ENCODE measurements around the gene UACA.

Gene UACA

DNA sequence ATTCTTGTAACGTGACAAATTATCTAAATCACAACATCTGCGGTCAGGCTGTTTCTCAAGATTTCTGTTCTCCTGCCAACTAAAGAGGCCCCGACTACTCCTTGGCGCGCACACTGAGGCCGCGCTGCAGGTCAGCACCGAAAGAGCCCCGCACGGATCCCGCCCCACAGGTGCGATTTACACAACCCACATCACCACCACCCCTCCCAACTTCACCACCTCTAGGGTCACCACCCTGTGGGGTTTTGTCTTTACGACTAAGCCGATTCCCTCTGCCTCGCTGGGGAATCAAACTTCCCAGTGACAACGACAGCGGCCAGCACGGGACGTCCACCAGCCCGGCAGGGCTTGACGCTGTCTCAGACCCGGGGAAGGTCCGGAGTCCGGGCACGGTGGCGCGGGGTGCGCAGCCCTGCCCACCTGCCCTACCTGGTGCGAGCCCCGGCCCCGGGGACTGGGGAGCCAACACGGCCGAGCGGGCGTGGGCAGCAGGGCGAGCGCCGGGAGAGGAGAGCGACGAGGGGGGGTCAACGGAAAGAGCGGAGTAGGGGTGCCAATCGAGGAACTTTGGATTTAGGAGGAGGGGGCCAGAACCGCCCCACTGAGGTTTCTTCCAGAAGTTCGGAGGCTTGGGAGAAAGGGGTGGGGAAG lies 764 bp downstream of the UACA start:
- TF ChIP-seq GLIS3 (CRISPR knock-in tag; IDR thresholded peaks at IDR 0.05) (no peak), RARB (CRISPR knock-in tag; IDR thresholded peaks at IDR 0.05) (no peak), ZFP3 (CRISPR knock-in tag; IDR thresholded peaks at IDR 0.05) (no peak), TCF4 (CRISPR knock-in tag; IDR thresholded peaks at IDR 0.05; ENCODE audit: borderline replicate concordance) (no peak), ZNF565 (CRISPR knock-in tag; conservative IDR thresholded peaks at IDR 0.05; ENCODE audit: low read depth) (no peak), ZFP30 (CRISPR knock-in tag; IDR thresholded peaks at IDR 0.05) (no peak), ARNTL (CRISPR knock-in tag; IDR thresholded peaks at IDR 0.05; ENCODE audit: borderline replicate concordance, low read depth) (no peak), ESRRG (CRISPR knock-in tag; IDR thresholded peaks at IDR 0.05) (no peak), OSR1 (CRISPR knock-in tag; IDR thresholded peaks at IDR 0.05) (no peak), ZNF8 (CRISPR knock-in tag; IDR thresholded peaks at IDR 0.05) (no peak), ZNF70 (CRISPR knock-in tag; IDR thresholded peaks at IDR 0.05) (no peak), CSDC2 (CRISPR knock-in tag; IDR thresholded peaks at IDR 0.05) (no peak)
- TF ChIP-seq, protein P1, sequence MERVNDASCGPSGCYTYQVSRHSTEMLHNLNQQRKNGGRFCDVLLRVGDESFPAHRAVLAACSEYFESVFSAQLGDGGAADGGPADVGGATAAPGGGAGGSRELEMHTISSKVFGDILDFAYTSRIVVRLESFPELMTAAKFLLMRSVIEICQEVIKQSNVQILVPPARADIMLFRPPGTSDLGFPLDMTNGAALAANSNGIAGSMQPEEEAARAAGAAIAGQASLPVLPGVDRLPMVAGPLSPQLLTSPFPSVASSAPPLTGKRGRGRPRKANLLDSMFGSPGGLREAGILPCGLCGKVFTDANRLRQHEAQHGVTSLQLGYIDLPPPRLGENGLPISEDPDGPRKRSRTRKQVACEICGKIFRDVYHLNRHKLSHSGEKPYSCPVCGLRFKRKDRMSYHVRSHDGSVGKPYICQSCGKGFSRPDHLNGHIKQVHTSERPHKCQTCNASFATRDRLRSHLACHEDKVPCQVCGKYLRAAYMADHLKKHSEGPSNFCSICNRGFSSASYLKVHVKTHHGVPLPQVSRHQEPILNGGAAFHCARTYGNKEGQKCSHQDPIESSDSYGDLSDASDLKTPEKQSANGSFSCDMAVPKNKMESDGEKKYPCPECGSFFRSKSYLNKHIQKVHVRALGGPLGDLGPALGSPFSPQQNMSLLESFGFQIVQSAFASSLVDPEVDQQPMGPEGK (CRISPR knock-in tag; IDR thresholded peaks at IDR 0.05; ENCODE audit: borderline replicate concordance): no peak
- TF ChIP-seq, protein P2, sequence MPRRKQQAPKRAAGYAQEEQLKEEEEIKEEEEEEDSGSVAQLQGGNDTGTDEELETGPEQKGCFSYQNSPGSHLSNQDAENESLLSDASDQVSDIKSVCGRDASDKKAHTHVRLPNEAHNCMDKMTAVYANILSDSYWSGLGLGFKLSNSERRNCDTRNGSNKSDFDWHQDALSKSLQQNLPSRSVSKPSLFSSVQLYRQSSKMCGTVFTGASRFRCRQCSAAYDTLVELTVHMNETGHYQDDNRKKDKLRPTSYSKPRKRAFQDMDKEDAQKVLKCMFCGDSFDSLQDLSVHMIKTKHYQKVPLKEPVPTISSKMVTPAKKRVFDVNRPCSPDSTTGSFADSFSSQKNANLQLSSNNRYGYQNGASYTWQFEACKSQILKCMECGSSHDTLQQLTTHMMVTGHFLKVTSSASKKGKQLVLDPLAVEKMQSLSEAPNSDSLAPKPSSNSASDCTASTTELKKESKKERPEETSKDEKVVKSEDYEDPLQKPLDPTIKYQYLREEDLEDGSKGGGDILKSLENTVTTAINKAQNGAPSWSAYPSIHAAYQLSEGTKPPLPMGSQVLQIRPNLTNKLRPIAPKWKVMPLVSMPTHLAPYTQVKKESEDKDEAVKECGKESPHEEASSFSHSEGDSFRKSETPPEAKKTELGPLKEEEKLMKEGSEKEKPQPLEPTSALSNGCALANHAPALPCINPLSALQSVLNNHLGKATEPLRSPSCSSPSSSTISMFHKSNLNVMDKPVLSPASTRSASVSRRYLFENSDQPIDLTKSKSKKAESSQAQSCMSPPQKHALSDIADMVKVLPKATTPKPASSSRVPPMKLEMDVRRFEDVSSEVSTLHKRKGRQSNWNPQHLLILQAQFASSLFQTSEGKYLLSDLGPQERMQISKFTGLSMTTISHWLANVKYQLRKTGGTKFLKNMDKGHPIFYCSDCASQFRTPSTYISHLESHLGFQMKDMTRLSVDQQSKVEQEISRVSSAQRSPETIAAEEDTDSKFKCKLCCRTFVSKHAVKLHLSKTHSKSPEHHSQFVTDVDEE (CRISPR knock-in tag; IDR thresholded peaks at IDR 0.05): no peak
- TF ChIP-seq, protein P3, sequence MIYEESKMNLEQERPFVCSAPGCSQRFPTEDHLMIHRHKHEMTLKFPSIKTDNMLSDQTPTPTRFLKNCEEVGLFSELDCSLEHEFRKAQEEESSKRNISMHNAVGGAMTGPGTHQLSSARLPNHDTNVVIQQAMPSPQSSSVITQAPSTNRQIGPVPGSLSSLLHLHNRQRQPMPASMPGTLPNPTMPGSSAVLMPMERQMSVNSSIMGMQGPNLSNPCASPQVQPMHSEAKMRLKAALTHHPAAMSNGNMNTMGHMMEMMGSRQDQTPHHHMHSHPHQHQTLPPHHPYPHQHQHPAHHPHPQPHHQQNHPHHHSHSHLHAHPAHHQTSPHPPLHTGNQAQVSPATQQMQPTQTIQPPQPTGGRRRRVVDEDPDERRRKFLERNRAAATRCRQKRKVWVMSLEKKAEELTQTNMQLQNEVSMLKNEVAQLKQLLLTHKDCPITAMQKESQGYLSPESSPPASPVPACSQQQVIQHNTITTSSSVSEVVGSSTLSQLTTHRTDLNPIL (CRISPR knock-in tag; IDR thresholded peaks at IDR 0.05; ENCODE audit: low read depth): no peak
- TF ChIP-seq, protein P4, sequence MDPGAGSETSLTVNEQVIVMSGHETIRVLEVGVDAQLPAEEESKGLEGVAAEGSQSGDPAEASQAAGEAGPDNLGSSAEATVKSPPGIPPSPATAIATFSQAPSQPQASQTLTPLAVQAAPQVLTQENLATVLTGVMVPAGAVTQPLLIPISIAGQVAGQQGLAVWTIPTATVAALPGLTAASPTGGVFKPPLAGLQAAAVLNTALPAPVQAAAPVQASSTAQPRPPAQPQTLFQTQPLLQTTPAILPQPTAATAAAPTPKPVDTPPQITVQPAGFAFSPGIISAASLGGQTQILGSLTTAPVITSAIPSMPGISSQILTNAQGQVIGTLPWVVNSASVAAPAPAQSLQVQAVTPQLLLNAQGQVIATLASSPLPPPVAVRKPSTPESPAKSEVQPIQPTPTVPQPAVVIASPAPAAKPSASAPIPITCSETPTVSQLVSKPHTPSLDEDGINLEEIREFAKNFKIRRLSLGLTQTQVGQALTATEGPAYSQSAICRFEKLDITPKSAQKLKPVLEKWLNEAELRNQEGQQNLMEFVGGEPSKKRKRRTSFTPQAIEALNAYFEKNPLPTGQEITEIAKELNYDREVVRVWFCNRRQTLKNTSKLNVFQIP (CRISPR knock-in tag; IDR thresholded peaks at IDR 0.05; ENCODE audit: borderline replicate concordance, low read depth): no peak
- ATAC-seq: peak; percentile 37

DNA sequence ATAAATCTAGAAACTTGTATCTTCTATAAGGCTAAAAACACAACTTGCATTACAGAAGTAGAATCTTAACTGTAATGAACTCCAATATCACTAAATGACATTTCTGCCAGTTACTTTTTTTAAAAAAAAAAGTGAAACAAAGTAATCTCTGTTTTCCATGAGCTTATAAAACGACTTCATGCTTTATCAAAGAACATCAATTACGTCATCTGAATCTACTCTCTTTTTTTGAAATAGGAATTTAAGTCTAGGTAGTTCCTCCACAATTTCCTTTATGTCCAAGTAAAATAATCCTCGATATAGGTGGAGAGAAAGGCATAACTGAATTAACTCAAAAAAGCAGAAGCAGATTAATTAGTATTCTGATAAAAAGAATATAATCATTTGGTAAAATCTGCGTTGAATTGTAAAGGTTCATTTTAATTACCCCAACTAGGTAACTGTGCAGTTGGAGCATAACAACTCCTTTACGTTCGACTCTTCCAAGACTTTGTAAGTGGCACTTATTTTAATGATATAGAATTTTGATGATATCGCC lies 1.4 kb downstream of the UACA start:
- no peak for ATAC-seq
- no peak for TF ChIP-seq ZNF565 (CRISPR knock-in tag; conservative IDR thresholded peaks at IDR 0.05; ENCODE audit: low read depth)
- TF ChIP-seq ZNF70 (CRISPR knock-in tag; IDR thresholded peaks at IDR 0.05): no peak
- TF ChIP-seq RARB (CRISPR knock-in tag; IDR thresholded peaks at IDR 0.05): no peak
- no peak for TF ChIP-seq ZNF8 (CRISPR knock-in tag; IDR thresholded peaks at IDR 0.05)
- no peak for TF ChIP-seq ARNTL (CRISPR knock-in tag; IDR thresholded peaks at IDR 0.05; ENCODE audit: borderline replicate concordance, low read depth)
- TF ChIP-seq, protein P4 (CRISPR knock-in tag; IDR thresholded peaks at IDR 0.05; ENCODE audit: borderline replicate concordance, low read depth): no peak
- no peak for TF ChIP-seq CSRNP3 (CRISPR knock-in tag; IDR thresholded peaks at IDR 0.05)
- no peak for TF ChIP-seq TCF4 (CRISPR knock-in tag; IDR thresholded peaks at IDR 0.05; ENCODE audit: borderline replicate concordance)
- no peak for TF ChIP-seq ZC3H10 (CRISPR knock-in tag; IDR thresholded peaks at IDR 0.05)

Data from SK-N-SH treated with all-trans-retinoic acid at 6 μM for 48 hours (cell line).